ENCODE measurements around the gene CFAP58.

Gene CFAP58

GRCh38 chr10:104359811-104360210 is 6.2 kb downstream of the CFAP58 start:
- H3K4me3 ChIP-seq (ENCODE audit: low read depth, low read length), result no peak overlapping the region

- no peak overlapping the region for H3K4me3 ChIP-seq (ENCODE audit: low read depth, low read length)
Observed at GRCh38 chr10:104367904-104368303, 14.3 kb downstream of the CFAP58 start.

GRCh38 chr10:104368381-104368780 is 14.7 kb downstream of the CFAP58 start:
- no peak overlapping the region for H3K4me3 ChIP-seq (ENCODE audit: low read depth, low read length)

- H3K4me3 ChIP-seq (ENCODE audit: low read depth, low read length), result no peak overlapping the region
Observed at GRCh38 chr10:104371753-104372152, 18.1 kb downstream of the CFAP58 start.

- H3K4me3 ChIP-seq (ENCODE audit: low read depth, low read length), result no peak overlapping the region
Observed at GRCh38 chr10:104374591-104374990, 21.0 kb downstream of the CFAP58 start.

- no peak overlapping the region for H3K4me3 ChIP-seq (ENCODE audit: low read depth, low read length)
Observed at GRCh38 chr10:104376784-104377300, 23.2 kb downstream of the CFAP58 start.

- no peak overlapping the region for H3K4me3 ChIP-seq (ENCODE audit: low read depth, low read length)
Observed at GRCh38 chr10:104380336-104380735, 26.7 kb downstream of the CFAP58 start.

- H3K4me3 ChIP-seq (ENCODE audit: low read depth, low read length), result no peak overlapping the region
Observed at GRCh38 chr10:104387130-104387888, 33.7 kb downstream of the CFAP58 start.

- no peak overlapping the region for H3K4me3 ChIP-seq (ENCODE audit: low read depth, low read length)
Observed at GRCh38 chr10:104388830-104389229, 35.2 kb downstream of the CFAP58 start.

GRCh38 chr10:104391150-104391968 is 37.7 kb downstream of the CFAP58 start:
- no peak overlapping the region for H3K4me3 ChIP-seq (ENCODE audit: low read depth, low read length)

GRCh38 chr10:104391969-104392296 is 38.3 kb downstream of the CFAP58 start:
- H3K4me3 ChIP-seq (ENCODE audit: low read depth, low read length), result no peak overlapping the region

GRCh38 chr10:104393387-104393786 is 39.8 kb downstream of the CFAP58 start:
- no peak overlapping the region for H3K4me3 ChIP-seq (ENCODE audit: low read depth, low read length)

- H3K4me3 ChIP-seq (ENCODE audit: low read depth, low read length), result no peak overlapping the region
Observed at GRCh38 chr10:104396581-104396980, 42.9 kb downstream of the CFAP58 start.

GRCh38 chr10:104403636-104404035 is 50.0 kb downstream of the CFAP58 start:
- H3K4me3 ChIP-seq (ENCODE audit: low read depth, low read length), result no peak overlapping the region

GRCh38 chr10:104406715-104407650 is 53.4 kb downstream of the CFAP58 start:
- H3K4me3 ChIP-seq (ENCODE audit: low read depth, low read length), result no peak overlapping the region

GRCh38 chr10:104413528-104413927 is 59.9 kb downstream of the CFAP58 start:
- no peak overlapping the region for H3K4me3 ChIP-seq (ENCODE audit: low read depth, low read length)

GRCh38 chr10:104415526-104416165 is 62.0 kb downstream of the CFAP58 start:
- H3K4me3 ChIP-seq (ENCODE audit: low read depth, low read length), result no peak overlapping the region

GRCh38 chr10:104416851-104417250 is 63.2 kb downstream of the CFAP58 start:
- H3K4me3 ChIP-seq (ENCODE audit: low read depth, low read length), result no peak overlapping the region

- no peak overlapping the region for H3K4me3 ChIP-seq (ENCODE audit: low read depth, low read length)
Observed at GRCh38 chr10:104417637-104418292, 64.1 kb downstream of the CFAP58 start.

GRCh38 chr10:104424719-104425118 is 71.1 kb downstream of the CFAP58 start:
- no peak overlapping the region for H3K4me3 ChIP-seq (ENCODE audit: low read depth, low read length)
